ENCODE measurements around the gene FUZ.

Gene FUZ

GRCh38 chr19:49805822-49806619 lies 7.1 kb downstream of the FUZ start:
- no peak for DNase-seq

GRCh38 chr19:49803529-49803856 lies 9.6 kb downstream of the FUZ start:
- DNase-seq = no peak

- no peak for DNase-seq
Measured at GRCh38 chr19:49802836-49803528, 10.1 kb downstream of the FUZ start.

- DNase-seq = peak; percentile 38
Measured at GRCh38 chr19:49801966-49802661, 11.0 kb downstream of the FUZ start.

GRCh38 chr19:49801401-49801888 lies 11.6 kb downstream of the FUZ start:
- DNase-seq = no peak

- no peak for DNase-seq
Measured at GRCh38 chr19:49800771-49801170, 12.3 kb downstream of the FUZ start.

- DNase-seq = no peak
Measured at GRCh38 chr19:49799798-49800376, 13.2 kb downstream of the FUZ start.

- no peak for DNase-seq
Measured at GRCh38 chr19:49799271-49799797, 13.8 kb downstream of the FUZ start.

GRCh38 chr19:49798574-49798973 lies 14.5 kb downstream of the FUZ start:
- no peak for DNase-seq

GRCh38 chr19:49795615-49796014 lies 17.5 kb downstream of the FUZ start:
- DNase-seq = no peak

GRCh38 chr19:49793561-49793840 lies 19.6 kb downstream of the FUZ start:
- DNase-seq = peak; percentile 63

- DNase-seq = no peak
Measured at GRCh38 chr19:49792829-49793560, 20.1 kb downstream of the FUZ start.

GRCh38 chr19:49791776-49792445 lies 21.2 kb downstream of the FUZ start:
- no peak for DNase-seq

GRCh38 chr19:49790866-49791265 lies 22.2 kb downstream of the FUZ start:
- DNase-seq = no peak

- DNase-seq = no peak
Measured at GRCh38 chr19:49788857-49789256, 24.2 kb downstream of the FUZ start.

- no peak for DNase-seq
Measured at GRCh38 chr19:49787746-49788145, 25.3 kb downstream of the FUZ start.

- peak; percentile 73 for DNase-seq
Measured at GRCh38 chr19:49786376-49786820, 26.7 kb downstream of the FUZ start.

GRCh38 chr19:49782515-49782914 lies 30.6 kb downstream of the FUZ start:
- no peak for DNase-seq

- no peak for DNase-seq
Measured at GRCh38 chr19:49781394-49781793, 31.7 kb downstream of the FUZ start.

GRCh38 chr19:49780861-49781260 lies 32.2 kb downstream of the FUZ start:
- no peak for DNase-seq

GRCh38 chr19:49779731-49780555 lies 33.1 kb downstream of the FUZ start:
- DNase-seq = no peak
